Gastrocnemius medialis (tissue), 4 donors: ENCODE data around the gene CHERP. TPM values are rescaled to one million over a fixed set of nuclear protein-coding genes. Genes with fewer than 3 reads are reported as not detected.
"Not testable (repeated sequence)": the region's sequence is repeated elsewhere in the genome, so short reads cannot be mapped to it uniquely, and the experiment has no call there.

Source experiments
- ATAC-seq, 2 donors: fragments of 150-250 bp; one replicate each; pipeline ENCODE4 v1.9.1; 2016
- DNase-seq, 2 donors: peaks; one replicate each; pipeline ENCODE4 v3.0.0-alpha.2; 2019
- H3K27ac ChIP-seq, 4 donors: fragments of 200-600 bp; sonication (generic); 1 replicate in 1 of 4; 2 replicates in 3 of 4; pipeline ENCODE4 v1.5.1; 2016 to 2018; ENCODE audit warnings: mild to moderate bottlenecking in 2 of 4, moderate library complexity in 1 of 4
- H3K27me3 ChIP-seq, 3 donors: fragments of 200-600 bp; sonication (generic) in 2 of 3; 1 replicate in 1 of 3; 2 replicates in 2 of 3; pipeline versions ENCODE4 v1.5.1 to v1.6.0; 2016 to 2019; ENCODE audit warnings: mild to moderate bottlenecking in 1 of 3, moderate library complexity in 1 of 3
- H3K36me3 ChIP-seq, 2 donors: fragments of 200-600 bp; sonication (generic) in 1 of 2; one replicate each; pipeline ENCODE4 v1.5.1; 2017 to 2018
- H3K4me1 ChIP-seq, 2 donors: fragments of 200-600 bp; sonication (generic) in 1 of 2; one replicate each; pipeline ENCODE4 v1.5.1; 2016 to 2017; ENCODE audit warnings: mild to moderate bottlenecking in 2 of 2
- H3K4me3 ChIP-seq, 4 donors: fragments of 200-600 bp; sonication (generic) in 3 of 4; 1 replicate in 1 of 4; 2 replicates in 3 of 4; pipeline ENCODE4 v1.5.1; 2016 to 2019; ENCODE audit warnings: mild to moderate bottlenecking in 2 of 4
- H3K9me3 ChIP-seq, 3 donors: fragments of 200-600 bp; sonication (generic) in 2 of 3; 1 replicate in 1 of 3; 2 replicates in 2 of 3; pipeline ENCODE4 v1.5.1; 2016 to 2019
- CTCF ChIP-seq, 5 experiments: fragments of 450-650 bp in 3 of 5; fragments of 200-600 bp in 2 of 5; sonication (generic) in 2 of 5; IDR thresholded peaks in 4 of 5; conservative IDR thresholded peaks in 1 of 5; 1 replicate in 4 of 5; 2 replicates in 1 of 5; pipeline ENCODE4 v1.5.1; 2016 to 2019; ENCODE audit warnings: antibody characterized with exemption in 5 of 5, mild to moderate bottlenecking in 3 of 5, moderate library complexity in 3 of 5
- POLR2A ChIP-seq, 2 donors: fragments of 450-650 bp; IDR thresholded peaks; one replicate each; pipeline ENCODE4 v1.6.1; 2017; ENCODE audit warnings: antibody characterized with exemption in 2 of 2, mild to moderate bottlenecking in 2 of 2, moderate library complexity in 2 of 2
- in situ Hi-C, 4 donors: fragments of 200-750 bp; cut with MboI; loops; one replicate each; pipeline versions ENCODE4 v1.15.0 to v1.8.0; 2017; ENCODE audit warnings: low sequenced_read_pairs in 4 of 4
- intact Hi-C: fragments of 100-400 bp; cut with DNase I; formaldehyde crosslinking; loops from one replicate; pipeline ENCODE4 v1.15.1; 2023; ENCODE audit warnings: low total_unique reads
- total RNA-seq, 4 donors: library from RNA; depleted of rRNA; stranded (reverse); fragments of >200 nt; gene quantifications; one replicate each; pipeline versions ENCODE4 v1.1.0 to v1.2.3, GENCODE V29; 2016

Gene CHERP
- total RNA-seq, 4 donors from 2014 or later = 7.4 to 12.1 (median 9.8) TPM

- TF ChIP-seq CTCF (IDR thresholded peaks at IDR 0.05 in 4 of 5, conservative IDR thresholded peaks at IDR 0.05 in 1 of 5) (no peak), POLR2A (IDR thresholded peaks at IDR 0.05) (no peak)
- ATAC-seq (no peak), DNase-seq (no peak)
- intact Hi-C loops (no loop called here), in situ Hi-C loops (no loop called here)
- H3K27ac ChIP-seq = no peak overlapping the region
- no peaks in the 10 kb centered on the region for H3K4me1 ChIP-seq
- H3K27me3 ChIP-seq = no peaks in the 10 kb centered on the region
- H3K4me3 ChIP-seq = no peak overlapping the region
- no peaks in the 10 kb centered on the region for H3K9me3 ChIP-seq
- no peaks in the 10 kb centered on the region for H3K36me3 ChIP-seq
Observed at GRCh38 chr19:16482745-16483144, 59.5 kb downstream of the CHERP start.

GRCh38 chr19:16477311-16477710 is 64.9 kb downstream of the CHERP start:
- no peak overlapping the region for H3K27ac ChIP-seq
- H3K27me3 ChIP-seq = no peaks in the 10 kb centered on the region
- DNase-seq (no peak), ATAC-seq (no peak)
- TF ChIP-seq POLR2A (IDR thresholded peaks at IDR 0.05) (no peak), CTCF (IDR thresholded peaks at IDR 0.05 in 4 of 5, conservative IDR thresholded peaks at IDR 0.05 in 1 of 5) (no peak)
- H3K36me3 ChIP-seq = no peaks in the 10 kb centered on the region
- in situ Hi-C loops = no loop called here
- no peaks in the 10 kb centered on the region for H3K9me3 ChIP-seq
- no peak overlapping the region for H3K4me3 ChIP-seq
- intact Hi-C loops = no loop called here
- peaks cover 0 to 4% of the 10 kb centered on the region in 2 donors for H3K4me1 ChIP-seq

GRCh38 chr19:16476401-16476800 is 65.8 kb downstream of the CHERP start:
- Histone ChIP-seq H3K9me3 (no peaks in the 10 kb centered on the region), H3K27me3 (no peaks in the 10 kb centered on the region), H3K27ac (no peak overlapping the region), H3K36me3 (no peaks in the 10 kb centered on the region), H3K4me3 (no peak overlapping the region), H3K4me1 (peaks cover 0 to 6% of the 10 kb centered on the region in 2 donors)
- intact Hi-C loops (no loop called here), in situ Hi-C loops (no loop called here)
- ATAC-seq = no peak
- no peak for DNase-seq
- TF ChIP-seq POLR2A (IDR thresholded peaks at IDR 0.05) (no peak), CTCF (IDR thresholded peaks at IDR 0.05 in 4 of 5, conservative IDR thresholded peaks at IDR 0.05 in 1 of 5) (no peak)

- Histone ChIP-seq H3K9me3 (no peaks in the 10 kb centered on the region), H3K27me3 (no peaks in the 10 kb centered on the region), H3K36me3 (no peaks in the 10 kb centered on the region), H3K4me1 (peaks cover 21 to 28% of the 10 kb centered on the region in 2 donors), H3K27ac (no peak overlapping the region), H3K4me3 (no peak overlapping the region)
- intact Hi-C loops (loop anchor here (5.0 kb wide), 1 partner anchor 37 kb away; no protein-coding TSS in a partner anchor), in situ Hi-C loops (loop anchor here in 2 of 4 donors (25.0 kb wide), 1 partner anchor 1563 kb away; no protein-coding TSS in a partner anchor)
- DNase-seq = no peak
- no peak for TF ChIP-seq POLR2A (IDR thresholded peaks at IDR 0.05)
- TF ChIP-seq CTCF (IDR thresholded peaks at IDR 0.05 in 4 of 5, conservative IDR thresholded peaks at IDR 0.05 in 1 of 5) = no peak
- ATAC-seq = no peak
Observed at GRCh38 chr19:16473875-16474392, 68.3 kb downstream of the CHERP start.

- no peak for ATAC-seq
- intact Hi-C loops = loop anchor here (1.0 to 5.0 kb wide), 2 partner anchors 23 to 36 kb away; partner anchors contain the start of genes C19orf44 and CALR3
- no peaks in the 10 kb centered on the region for H3K9me3 ChIP-seq
Observed at GRCh38 chr19:16472992-16473391, 69.2 kb downstream of the CHERP start.

GRCh38 chr19:16472559-16472899 is 69.7 kb downstream of the CHERP start:
- peaks cover 34 to 42% of the 10 kb centered on the region in 2 donors for H3K4me1 ChIP-seq
- not testable (repeated sequence) for DNase-seq, H3K36me3 ChIP-seq, H3K27me3 ChIP-seq, H3K9me3 ChIP-seq
- ATAC-seq = peak in 1 of 2 donors; percentile 15
- peak overlapping the region; percentile 65 to 84 (median 74) for H3K4me3 ChIP-seq
- intact Hi-C loops = loop anchor here (1.0 to 5.0 kb wide), 2 partner anchors 24 to 35 kb away; partner anchors contain the start of genes C19orf44 and CALR3
- peak overlapping the region; percentile 95 to 99 (median 96) for H3K27ac ChIP-seq
- in situ Hi-C loops = loop anchor here in 2 of 4 donors (25.0 kb wide), 1 partner anchor 1565 kb away; no protein-coding TSS in a partner anchor

More at GRCh38 chr19:16472992-16473391, 69.2 kb downstream of the CHERP start:
- no peak for DNase-seq
- no peaks in the 10 kb centered on the region for H3K36me3 ChIP-seq
- in situ Hi-C loops = loop anchor here in 2 of 4 donors (25.0 kb wide), 1 partner anchor 1564 kb away; no protein-coding TSS in a partner anchor
- no peak overlapping the region for H3K4me3 ChIP-seq
- no peaks in the 10 kb centered on the region for H3K27me3 ChIP-seq
- peak overlapping the region; percentile 95 to 99 (median 96) for H3K27ac ChIP-seq
- TF ChIP-seq POLR2A (IDR thresholded peaks at IDR 0.05) (no peak), CTCF (IDR thresholded peaks at IDR 0.05 in 4 of 5, conservative IDR thresholded peaks at IDR 0.05 in 1 of 5) (no peak)
- H3K4me1 ChIP-seq = peaks cover 29 to 37% of the 10 kb centered on the region in 2 donors
